H9 (cell line): ENCODE data around the gene ZNF215. TPM values are rescaled to one million over a fixed set of nuclear protein-coding genes. Genes with fewer than 3 reads are reported as not detected.

Experiments
- DNase-seq: peaks from one replicate; pipeline ENCODE4 v3.0.0-alpha.2; 2017
- H2AFZ ChIP-seq: one replicate; pipeline ENCODE4 v1.6.1; 2013; ENCODE audit warnings: mild to moderate bottlenecking, low read length, control low read depth, moderate library complexity
- H2AK5ac ChIP-seq: 2 replicates; pipeline ENCODE4 v1.6.1; 2013; ENCODE audit warnings: low read length, control low read depth, mixed read lengths; ENCODE audit not compliant: insufficient read length
- H2BK120ac ChIP-seq: one replicate; pipeline ENCODE4 v1.6.1; 2013; ENCODE audit warnings: low read depth, mild to moderate bottlenecking, low read length, control low read depth, inconsistent platforms; ENCODE audit not compliant: poor library complexity, severe bottlenecking
- H2BK12ac ChIP-seq: 2 replicates; pipeline ENCODE4 v1.6.1; 2013; ENCODE audit warnings: low read length, control low read depth, mixed read lengths, low read depth; ENCODE audit not compliant: insufficient read length
- H2BK15ac ChIP-seq: 2 replicates; pipeline ENCODE4 v1.6.1; 2013; ENCODE audit warnings: low read depth, low read length, control low read depth
- H2BK20ac ChIP-seq: one replicate; pipeline ENCODE4 v1.6.1; 2013; ENCODE audit warnings: low read depth, mild to moderate bottlenecking, low read length, control low read depth, inconsistent platforms; ENCODE audit not compliant: poor library complexity, severe bottlenecking
- H2BK5ac ChIP-seq: 2 replicates; pipeline ENCODE4 v1.6.1; 2013; ENCODE audit warnings: low read length, control low read depth, mixed read lengths; ENCODE audit not compliant: insufficient read length
- H3K14ac ChIP-seq: 2 replicates; pipeline ENCODE4 v1.6.1; 2013; ENCODE audit warnings: low read length, control low read depth; ENCODE audit not compliant: insufficient read depth
- H3K18ac ChIP-seq: 2 replicates; pipeline ENCODE4 v1.6.1; 2013; ENCODE audit warnings: low read depth, mild to moderate bottlenecking, mixed read lengths, low read length, control low read depth; ENCODE audit not compliant: insufficient read length
- H3K23ac ChIP-seq: 2 replicates; pipeline ENCODE4 v1.6.1; 2013; ENCODE audit warnings: low read length, control low read depth, mixed read lengths, low read depth; ENCODE audit not compliant: insufficient read length
- H3K23me2 ChIP-seq: 2 replicates; pipeline ENCODE4 v1.6.1; 2013; ENCODE audit warnings: low read depth, mild to moderate bottlenecking, mixed read lengths, low read length, control low read depth; ENCODE audit not compliant: insufficient read length, poor library complexity, severe bottlenecking
- H3K27ac ChIP-seq: 2 replicates; pipeline ENCODE4 v1.5.1; 2013; ENCODE audit warnings: low read length, control low read depth, mixed read lengths, low read depth; ENCODE audit not compliant: insufficient read length
- H3K27me3 ChIP-seq: 2 replicates; pipeline ENCODE4 v1.6.1; 2013; ENCODE audit warnings: low read length, control low read depth, inconsistent platforms; ENCODE audit not compliant: insufficient read depth
- H3K4ac ChIP-seq: 2 replicates; pipeline ENCODE4 v1.6.1; 2013; ENCODE audit warnings: low read depth, mild to moderate bottlenecking, control low read depth, inconsistent platforms, low read length, moderate library complexity
- H3K4me1 ChIP-seq: 2 replicates; pipeline ENCODE4 v1.6.1; 2013; ENCODE audit warnings: low read length, control low read depth, inconsistent platforms; ENCODE audit not compliant: insufficient read depth
- H3K4me2 ChIP-seq: 2 replicates; pipeline ENCODE4 v1.6.1; 2013; ENCODE audit warnings: low read length, control low read depth, mixed read lengths; ENCODE audit not compliant: insufficient read length, insufficient read depth
- H3K56ac ChIP-seq: 2 replicates; pipeline ENCODE4 v1.6.1; 2013; ENCODE audit warnings: low read depth, mild to moderate bottlenecking, mixed read lengths, low read length, control low read depth; ENCODE audit not compliant: insufficient read length
- H3K79me1 ChIP-seq: 2 replicates; pipeline ENCODE4 v1.6.1; 2013; ENCODE audit warnings: low read depth, mild to moderate bottlenecking, moderate library complexity, low read length, control low read depth, inconsistent platforms; ENCODE audit not compliant: insufficient read depth, poor library complexity, severe bottlenecking
- H3K79me2 ChIP-seq: 2 replicates; pipeline ENCODE4 v1.6.1; 2013; ENCODE audit warnings: low read length, control low read depth, inconsistent platforms; ENCODE audit not compliant: insufficient read depth
- H3K9ac ChIP-seq: 2 replicates; pipeline ENCODE4 v1.6.1; 2013; ENCODE audit warnings: low read length, control low read depth, mixed read lengths; ENCODE audit not compliant: insufficient read length; ENCODE audit errors: extremely low read depth
- H3K9me3 ChIP-seq: one replicate; pipeline ENCODE4 v1.6.1; 2013; ENCODE audit warnings: low read depth, low read length, inconsistent platforms; ENCODE audit not compliant: control insufficient read depth
- H3T11ph ChIP-seq: one replicate; pipeline ENCODE4 v1.6.1; 2013; ENCODE audit warnings: mild to moderate bottlenecking, low read length, control low read depth, inconsistent platforms
- H4K20me1 ChIP-seq: one replicate; pipeline ENCODE4 v1.6.1; 2013; ENCODE audit not compliant: control insufficient read depth, insufficient read length, insufficient read depth
- H4K5ac ChIP-seq: 2 replicates; pipeline ENCODE4 v1.6.1; 2013; ENCODE audit warnings: low read depth, mild to moderate bottlenecking, mixed read lengths, low read length, control low read depth; ENCODE audit not compliant: insufficient read length
- H4K8ac ChIP-seq: replicated peaks from 2 replicates; pipeline ENCODE4 v1.6.1; 2013; ENCODE audit warnings: low read length, control low read depth, mixed read lengths, low read depth; ENCODE audit not compliant: insufficient read length
- H4K91ac ChIP-seq: 2 replicates; pipeline ENCODE4 v1.6.1; 2013; ENCODE audit warnings: low read depth, mild to moderate bottlenecking, moderate library complexity, mixed read lengths, low read length, control low read depth; ENCODE audit not compliant: insufficient read length
- H3K27ac Mint-ChIP-seq, 3 experiments: 2 replicates in 2 of 3; 3 replicates in 1 of 3; pipeline ENCODE4 v1.8.0; 2020 to 2021; ENCODE audit warnings: mixed read lengths in 3 of 3, mild to moderate bottlenecking in 1 of 3, moderate library complexity in 1 of 3
- H3K27me3 Mint-ChIP-seq: 2 replicates; pipeline ENCODE4 v1.8.0; 2021; ENCODE audit warnings: low read depth, mild to moderate bottlenecking, moderate library complexity, mixed read lengths
- H3K36me3 Mint-ChIP-seq, 3 experiments: 2 replicates in 2 of 3; 3 replicates in 1 of 3; pipeline ENCODE4 v1.8.0; 2020 to 2021; ENCODE audit warnings: low read depth in 3 of 3, mixed read lengths in 3 of 3; ENCODE audit not compliant: insufficient read depth in 1 of 3
- H3K4me1 Mint-ChIP-seq, 2 experiments: 2 replicates each; pipeline ENCODE4 v1.8.0; 2020; ENCODE audit warnings: mixed read lengths in 2 of 2
- H3K4me3 Mint-ChIP-seq, 2 experiments: 2 replicates in 1 of 2; 3 replicates in 1 of 2; pipeline ENCODE4 v1.8.0; 2020 to 2021; ENCODE audit warnings: mild to moderate bottlenecking in 2 of 2, mixed read lengths in 2 of 2, moderate library complexity in 1 of 2
- H3K9me3 Mint-ChIP-seq, 2 experiments: 2 replicates in 1 of 2; 3 replicates in 1 of 2; pipeline ENCODE4 v1.8.0; 2020; ENCODE audit warnings: mild to moderate bottlenecking in 2 of 2, mixed read lengths in 2 of 2, moderate library complexity in 1 of 2
- WGBS: extraction: QIAGEN DNeasy Blood & Tissue Kit; methylation state at CpG from one replicate; pipeline ENCODE4 v1.1.7; 2013; ENCODE audit warnings: missing lambda C conversion rate, low lambda C conversion rate, mixed read lengths; ENCODE audit not compliant: insufficient read length; ENCODE audit errors: extremely low coverage; 5-methylcytosine and 5-hydroxymethylcytosine counted together
- total RNA-seq: library from RNA; stranded (reverse); gene quantifications from 2 replicates; pipeline ENCODE4 v1.2.1, GENCODE V29; 2021
- TF ChIP-seq, protein P1 (sequence below): fragments of 200-600 bp; sonication (generic); conservative IDR thresholded peaks from 3 replicates; pipeline ENCODE4 v1.8.0; 2021; ENCODE audit warnings: antibody characterized with exemption, mild to moderate bottlenecking

Gene ZNF215
- total RNA-seq, 1 experiment from 2014 or later: 18.0 TPM

GRCh38 chr11:6889835-6890234 is 36.4 kb upstream of the ZNF215 start:
- Histone ChIP-seq H3T11ph (no peak overlapping the region), H2BK20ac (no peak overlapping the region), H3K56ac (no peak overlapping the region), H3K27me3 (no peaks in the 10 kb centered on the region), H4K91ac (no peak overlapping the region), H3K4me2 (no peak overlapping the region), H3K18ac (no peak overlapping the region), H3K14ac (no peak overlapping the region), H2BK5ac (no peak overlapping the region), H4K8ac (no peak overlapping the region), H3K23ac (no peak overlapping the region), H2AK5ac (no peak overlapping the region), H2BK12ac (no peak overlapping the region), H3K23me2 (no peaks in the 10 kb centered on the region), H3K4ac (no peak overlapping the region), H4K20me1 (no peaks in the 10 kb centered on the region), H3K9me3 (no peaks in the 10 kb centered on the region), H2BK15ac (no peak overlapping the region), H2BK120ac (no peak overlapping the region), H3K79me2 (no peaks in the 10 kb centered on the region), H3K27ac (no peak overlapping the region), H3K4me1 (no peaks in the 10 kb centered on the region), H4K5ac (no peak overlapping the region), H3K79me1 (no peaks in the 10 kb centered on the region), H2AFZ (no peak overlapping the region), H3K9ac (no peak overlapping the region)
- Mint-ChIP-seq H3K4me3 (no peak overlapping the region), H3K27me3 (no peaks in the 10 kb centered on the region; the same call in 1 of the 2 replicates), H3K36me3 (no peaks in the 10 kb centered on the region), H3K27ac (no peak overlapping the region), H3K9me3 (no peaks in the 10 kb centered on the region), H3K4me1 (no peaks in the 10 kb centered on the region)
- DNase-seq: no peak
- WGBS: no CpG with 5 or more reads among the region's 1 CpG
- TF ChIP-seq, protein P1, sequence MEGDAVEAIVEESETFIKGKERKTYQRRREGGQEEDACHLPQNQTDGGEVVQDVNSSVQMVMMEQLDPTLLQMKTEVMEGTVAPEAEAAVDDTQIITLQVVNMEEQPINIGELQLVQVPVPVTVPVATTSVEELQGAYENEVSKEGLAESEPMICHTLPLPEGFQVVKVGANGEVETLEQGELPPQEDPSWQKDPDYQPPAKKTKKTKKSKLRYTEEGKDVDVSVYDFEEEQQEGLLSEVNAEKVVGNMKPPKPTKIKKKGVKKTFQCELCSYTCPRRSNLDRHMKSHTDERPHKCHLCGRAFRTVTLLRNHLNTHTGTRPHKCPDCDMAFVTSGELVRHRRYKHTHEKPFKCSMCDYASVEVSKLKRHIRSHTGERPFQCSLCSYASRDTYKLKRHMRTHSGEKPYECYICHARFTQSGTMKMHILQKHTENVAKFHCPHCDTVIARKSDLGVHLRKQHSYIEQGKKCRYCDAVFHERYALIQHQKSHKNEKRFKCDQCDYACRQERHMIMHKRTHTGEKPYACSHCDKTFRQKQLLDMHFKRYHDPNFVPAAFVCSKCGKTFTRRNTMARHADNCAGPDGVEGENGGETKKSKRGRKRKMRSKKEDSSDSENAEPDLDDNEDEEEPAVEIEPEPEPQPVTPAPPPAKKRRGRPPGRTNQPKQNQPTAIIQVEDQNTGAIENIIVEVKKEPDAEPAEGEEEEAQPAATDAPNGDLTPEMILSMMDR: no peak
